GM19193 (cell line): Measurements from ENCODE around the gene TAF10.

Source experiments
- POLR2A ChIP-seq: IDR thresholded peaks from 4 replicates; pipeline ENCODE4 v1.6.1; 2011; ENCODE audit not compliant: insufficient read depth, insufficient read length; ENCODE audit errors: extremely low read depth

The TAF10 gene

GRCh38 chr11:6633422-6634408 lies 21.7 kb upstream of the TAF10 start:
- no peak for TF ChIP-seq POLR2A

GRCh38 chr11:6632116-6633073 lies 20.4 kb upstream of the TAF10 start:
- no peak for TF ChIP-seq POLR2A

GRCh38 chr11:6631361-6631890 lies 19.4 kb upstream of the TAF10 start:
- TF ChIP-seq POLR2A, result no peak

GRCh38 chr11:6630632-6631291 lies 18.7 kb upstream of the TAF10 start:
- no peak for TF ChIP-seq POLR2A

GRCh38 chr11:6629892-6630631 lies 18.0 kb upstream of the TAF10 start:
- no peak for TF ChIP-seq POLR2A

- TF ChIP-seq POLR2A, result no peak
These were observed 17.5 kb upstream of the TAF10 start for GRCh38 chr11:6629573-6629891.

GRCh38 chr11:6628526-6628925 lies 16.5 kb upstream of the TAF10 start:
- TF ChIP-seq POLR2A, result no peak

- no peak for TF ChIP-seq POLR2A
These were observed 15.8 kb upstream of the TAF10 start for GRCh38 chr11:6627762-6628241.

- no peak for TF ChIP-seq POLR2A
These were observed 15.2 kb upstream of the TAF10 start for GRCh38 chr11:6626971-6627761.

GRCh38 chr11:6625832-6626420 lies 13.9 kb upstream of the TAF10 start:
- no peak for TF ChIP-seq POLR2A

GRCh38 chr11:6625156-6625831 lies 13.3 kb upstream of the TAF10 start:
- TF ChIP-seq POLR2A, result no peak
